HG03045 (cell line): Measurements from ENCODE around the gene CST2.
"Not testable (repeated sequence)": the region's sequence is repeated elsewhere in the genome, so short reads cannot be mapped to it uniquely, and the experiment has no call there.

Experiments
- ATAC-seq: cut with Tn5 transposase; IDR thresholded peaks from one replicate; pipeline ENCODE4 v1.9.1; 2021; ENCODE audit warnings: mild to moderate bottlenecking, moderate library complexity; ENCODE audit not compliant: unreplicated experiment

Gene CST2, protein sequence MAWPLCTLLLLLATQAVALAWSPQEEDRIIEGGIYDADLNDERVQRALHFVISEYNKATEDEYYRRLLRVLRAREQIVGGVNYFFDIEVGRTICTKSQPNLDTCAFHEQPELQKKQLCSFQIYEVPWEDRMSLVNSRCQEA

DNA sequence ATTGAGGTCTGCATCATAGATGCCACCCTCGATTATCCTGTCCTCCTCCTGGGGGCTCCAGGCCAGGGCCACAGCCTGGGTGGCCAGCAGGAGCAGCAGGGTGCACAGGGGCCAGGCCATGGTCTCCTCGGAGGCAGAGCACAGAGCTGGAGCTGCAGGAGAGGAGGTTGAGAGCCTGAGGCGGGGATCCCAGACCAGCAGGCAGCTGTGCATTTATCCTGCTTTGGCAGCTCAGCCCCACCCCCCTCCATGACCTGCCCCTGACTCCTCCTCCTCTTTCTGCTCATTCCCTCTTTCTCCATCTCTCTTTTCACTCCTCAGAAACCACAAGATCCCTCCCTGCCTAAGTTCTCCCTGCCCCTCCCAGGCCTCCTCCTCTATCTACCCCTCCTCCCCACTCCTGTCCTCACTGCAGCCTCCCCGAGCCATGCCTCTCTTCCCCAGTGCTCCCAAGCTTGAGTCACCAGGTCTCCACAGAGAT, at the start of gene CST2:
CST2 (minus strand) TSS at position 189 of the 481 bp plus-strand sequence; CDS start at position 120, 69 bp downstream.
- ATAC-seq = no peak

DNA sequence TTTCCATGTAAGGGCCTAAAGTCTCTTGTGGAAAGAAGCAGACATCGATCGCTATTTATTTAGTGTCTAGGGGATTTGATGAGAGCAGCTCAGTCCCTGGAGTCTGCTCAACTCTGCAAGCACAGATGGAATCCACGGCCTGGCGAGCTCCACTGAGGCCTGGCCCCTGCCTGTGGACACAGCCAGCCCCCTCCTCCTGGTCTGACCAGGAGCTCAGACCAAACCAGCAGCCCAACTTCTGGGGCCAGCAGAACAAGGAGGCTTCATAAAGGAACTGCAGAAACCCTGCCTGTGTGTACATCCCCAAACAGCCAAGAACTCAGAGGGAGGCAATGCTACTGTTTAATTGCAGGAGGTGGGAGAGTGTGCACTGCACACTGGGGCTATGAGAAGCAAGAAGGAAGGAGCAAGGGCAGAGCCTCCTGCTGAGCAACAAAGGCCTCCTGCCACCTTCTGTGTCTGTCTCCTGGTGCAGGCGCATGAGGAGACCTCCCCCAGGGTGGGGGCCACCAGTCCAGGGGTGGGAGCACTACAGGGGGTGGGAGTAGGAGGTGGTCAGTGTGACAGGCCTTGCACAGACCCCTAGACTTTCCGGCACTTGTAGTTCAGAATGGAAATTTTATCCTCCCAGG, 49.2 kb upstream of the CST2 start:
- no peak for ATAC-seq

DNA sequence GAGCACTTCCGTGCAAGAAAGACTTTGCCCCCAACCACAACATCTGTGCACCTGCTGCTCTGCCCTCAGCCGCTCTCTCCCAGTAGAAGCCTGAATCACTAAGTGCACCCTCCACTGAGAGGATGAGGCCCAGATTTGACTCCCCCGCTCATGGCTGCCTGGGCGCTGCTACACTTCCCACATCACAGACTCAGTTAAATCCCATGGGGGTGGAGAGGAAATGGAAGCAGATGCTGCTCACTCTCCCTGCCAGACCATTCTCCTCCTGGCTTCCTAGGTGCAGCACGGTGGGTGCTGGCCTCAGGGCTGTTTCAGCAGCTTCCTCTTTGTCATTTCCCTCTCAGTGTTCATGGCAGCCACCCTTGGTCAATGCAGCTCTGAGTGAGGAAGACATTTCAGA, 48.2 kb upstream of the CST2 start:
- ATAC-seq = no peak

DNA sequence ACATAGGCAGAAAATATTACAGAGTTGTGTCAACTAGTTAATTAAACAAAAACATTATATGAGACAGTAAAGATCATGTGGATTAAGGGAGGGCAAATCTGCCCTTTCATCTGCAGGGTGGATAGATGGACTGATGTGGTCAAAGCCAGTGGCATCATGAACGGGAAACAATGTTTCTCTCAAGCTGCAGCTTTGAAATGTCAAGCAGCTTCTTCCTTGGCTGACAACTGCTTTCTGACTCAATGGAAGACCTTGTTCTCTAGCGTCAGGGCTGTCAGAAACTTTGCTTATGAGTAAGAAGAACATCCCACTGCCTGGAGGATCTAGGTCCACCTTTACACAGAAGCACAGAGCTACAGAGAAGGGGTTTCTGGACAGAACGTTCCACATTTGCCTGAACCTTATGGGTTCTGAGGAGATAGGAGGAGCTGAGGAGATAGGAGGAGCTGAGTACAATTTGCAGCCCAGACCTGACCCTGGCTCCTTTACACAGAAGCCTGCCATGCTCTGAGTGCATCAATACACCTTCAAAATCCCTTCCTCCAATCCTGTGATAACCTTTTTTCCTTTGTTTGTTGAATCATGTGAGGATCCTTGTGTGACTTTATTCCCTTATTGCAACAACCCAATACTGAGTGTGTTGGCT, 47.0 kb upstream of the CST2 start:
- no peak for ATAC-seq

DNA sequence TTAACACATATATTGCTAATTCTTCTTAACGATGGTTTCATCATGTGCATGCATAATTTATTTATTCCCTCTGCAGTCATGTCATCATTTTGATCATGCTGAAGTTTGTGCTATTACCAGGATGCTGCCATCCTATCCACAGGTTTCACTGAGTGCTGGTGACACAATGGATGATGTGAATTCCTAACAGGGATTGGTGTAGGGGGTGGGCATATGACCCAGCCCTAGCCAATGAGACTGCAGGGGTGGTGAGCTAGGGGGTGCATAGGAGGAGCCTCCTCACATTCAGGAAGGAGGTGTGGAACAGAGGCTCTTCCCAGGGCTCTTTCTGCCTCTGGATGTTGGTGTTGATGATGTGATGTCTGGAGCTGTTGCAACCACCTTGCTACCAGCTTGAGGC, 45.5 kb upstream of the CST2 start:
- no peak for ATAC-seq

DNA sequence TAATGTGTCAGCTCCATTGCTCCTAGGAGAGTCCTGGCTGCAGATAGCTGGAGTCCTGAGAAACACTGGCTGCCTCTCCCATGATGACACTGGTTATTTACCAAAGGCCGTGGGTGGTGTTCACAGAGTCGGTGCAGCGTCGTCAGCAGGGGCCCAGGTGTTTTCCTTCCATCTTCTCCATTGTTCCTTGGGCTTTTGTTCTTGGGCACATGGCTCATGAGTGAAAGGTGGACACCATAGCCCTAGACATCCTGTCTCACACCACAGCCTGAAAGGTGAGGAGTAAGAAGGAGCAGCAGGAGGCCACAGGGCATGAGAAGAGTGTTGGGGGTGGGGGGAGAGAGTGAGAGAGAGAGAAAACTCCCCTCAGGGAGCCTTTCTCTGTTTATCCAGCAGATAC, 43.9 kb upstream of the CST2 start:
- no peak for ATAC-seq

DNA sequence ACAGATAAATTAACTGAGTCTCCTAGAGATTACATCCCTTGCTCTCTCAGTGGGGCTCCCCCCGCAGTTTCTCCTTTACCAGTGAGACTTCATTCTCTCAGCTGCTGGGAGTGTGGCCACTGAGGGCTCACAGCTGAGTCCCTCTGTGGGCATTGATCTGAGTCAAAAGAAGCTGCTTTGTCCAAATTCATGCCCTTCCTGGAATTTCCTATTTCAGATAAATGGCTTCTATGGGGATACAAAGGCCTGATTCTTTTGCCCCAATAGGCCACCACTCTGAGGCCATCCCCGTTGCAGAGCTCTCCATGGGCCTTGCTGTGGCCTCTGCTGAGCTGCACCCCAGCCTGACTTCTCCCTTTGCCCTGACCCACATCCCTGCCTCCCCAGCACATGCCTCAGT, 43.0 kb upstream of the CST2 start:
- no peak for ATAC-seq

DNA sequence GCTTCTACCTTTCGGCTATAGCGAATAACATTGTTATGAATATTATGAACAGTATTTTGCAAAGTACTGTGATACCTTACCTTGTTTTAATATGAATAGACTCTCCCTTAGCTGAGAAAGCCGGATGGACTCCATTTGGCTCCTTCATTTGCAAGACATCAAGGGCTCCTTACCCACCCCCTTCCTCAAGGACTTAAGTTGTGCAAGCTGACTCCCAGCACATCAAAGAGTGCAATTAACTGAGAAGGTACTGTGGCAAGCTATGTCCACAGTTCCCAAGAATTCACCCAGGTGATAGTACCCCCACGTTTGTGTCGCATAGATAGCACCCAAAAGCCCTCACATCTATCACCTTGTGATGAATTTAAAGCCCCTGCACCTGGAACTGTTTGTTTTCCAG, 41.8 kb upstream of the CST2 start:
- ATAC-seq = no peak

DNA sequence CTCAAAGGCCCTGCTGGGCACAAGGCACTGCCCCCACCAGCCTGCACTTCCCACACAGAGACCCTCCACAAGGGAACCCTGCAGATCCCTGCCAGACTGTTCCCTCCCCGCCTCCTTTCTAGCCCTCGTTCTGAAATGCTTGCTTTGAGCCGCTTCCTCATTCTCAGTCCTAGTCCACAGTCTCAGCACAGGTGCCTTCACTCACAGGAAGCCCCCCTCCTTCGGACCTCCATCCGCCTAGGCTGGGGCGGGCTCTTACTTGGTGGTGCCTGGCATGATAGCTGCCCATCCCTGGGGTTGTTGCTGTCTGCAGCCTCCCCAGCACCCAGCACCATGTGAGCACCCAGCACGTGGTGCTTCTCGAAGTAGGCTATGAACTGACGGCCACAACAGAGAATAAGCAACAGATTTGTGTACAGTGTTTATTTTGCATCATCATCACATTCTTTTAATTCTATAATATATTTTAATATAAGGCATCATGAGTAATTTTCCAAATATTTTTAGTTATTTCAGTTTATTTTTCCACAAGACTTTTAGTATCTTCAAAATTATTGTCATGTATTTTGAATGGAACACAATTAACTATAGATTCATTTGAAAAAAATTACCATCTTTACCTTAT, 40.7 kb upstream of the CST2 start:
- ATAC-seq = no peak

DNA sequence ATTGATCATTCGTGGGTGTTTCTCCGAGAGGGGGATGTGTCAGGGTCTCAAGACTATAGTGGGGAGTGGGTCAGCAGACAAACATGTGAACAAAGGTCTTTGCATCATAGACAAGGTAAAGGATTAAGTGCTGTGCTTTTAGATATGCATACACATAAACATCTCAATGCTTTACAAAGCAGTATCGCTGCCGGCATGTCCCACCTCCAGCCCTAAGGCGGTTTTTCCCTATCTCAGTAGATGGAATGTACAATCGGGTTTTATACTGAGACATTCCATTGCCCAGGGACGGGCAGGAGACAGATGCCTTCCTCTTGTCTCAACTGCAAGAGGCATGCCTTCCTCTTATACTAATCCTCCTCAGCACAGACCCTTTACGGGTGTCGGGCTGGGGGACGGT, 34.2 kb upstream of the CST2 start:
- ATAC-seq = not testable (repeated sequence)

DNA sequence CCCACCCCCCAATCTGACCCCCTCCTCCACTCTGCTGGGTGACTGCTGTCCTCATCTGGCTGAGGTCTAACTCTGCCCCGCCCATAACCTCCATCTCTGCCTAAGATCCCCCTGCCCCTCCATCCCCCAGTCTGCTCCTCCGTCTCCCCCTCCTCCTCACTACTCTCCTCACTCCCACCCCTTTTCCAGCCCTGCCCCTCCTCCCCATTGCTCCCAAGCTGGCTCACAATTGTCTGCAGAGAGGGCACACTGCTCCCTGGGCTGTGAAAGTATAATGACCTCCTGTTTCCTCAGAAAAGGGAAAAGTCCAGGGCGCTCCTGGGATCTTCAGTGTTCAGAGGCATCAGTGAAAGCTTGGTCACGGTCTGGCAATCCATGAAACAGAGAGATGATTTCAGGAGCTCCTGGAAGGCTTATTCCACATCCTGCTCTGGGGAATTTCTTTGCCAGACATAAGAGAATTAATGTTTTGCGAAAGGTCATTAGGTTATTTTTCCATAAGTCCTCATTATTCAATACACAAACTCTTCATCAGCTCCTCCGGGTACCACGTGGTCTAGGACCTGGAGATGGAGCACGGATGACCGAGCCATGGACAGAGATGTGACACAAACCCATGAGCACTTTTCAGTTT, 31.6 kb upstream of the CST2 start:
- ATAC-seq = no peak

DNA sequence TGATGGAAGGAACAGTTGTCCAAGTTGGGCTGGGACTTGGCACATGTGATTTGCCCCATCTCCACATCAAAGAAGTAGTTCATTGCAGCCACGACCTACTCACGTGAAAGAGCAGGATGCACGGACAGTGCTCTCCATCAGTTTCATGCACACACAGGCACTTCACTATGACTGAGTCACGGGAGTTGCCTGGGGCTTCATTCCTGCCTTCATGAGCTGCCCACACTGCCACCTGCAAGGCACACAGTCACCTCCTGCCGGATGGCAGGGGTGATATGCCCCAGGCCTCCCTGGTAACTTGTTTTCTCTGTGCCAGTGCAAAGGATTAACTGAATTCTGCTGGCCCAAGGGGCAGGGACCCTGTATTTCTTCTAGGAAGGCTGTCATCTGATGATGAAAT, 30.2 kb upstream of the CST2 start:
- no peak for ATAC-seq

DNA sequence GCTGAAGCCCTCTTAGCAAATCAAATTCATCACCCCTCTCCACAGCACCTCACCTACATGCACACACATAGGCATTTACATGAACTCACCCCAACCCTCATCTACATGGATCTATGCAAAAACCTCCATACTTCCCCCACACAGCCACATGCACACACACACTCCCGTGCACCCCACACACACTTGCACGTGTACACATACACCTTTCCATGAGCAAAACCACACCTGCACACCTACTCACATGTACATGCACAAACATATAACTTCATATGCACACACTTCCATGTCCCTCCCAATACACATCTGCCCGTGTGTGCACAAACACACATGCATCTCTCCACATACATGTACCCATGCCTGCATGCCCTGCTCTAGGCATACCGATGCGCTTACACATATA, 29.7 kb upstream of the CST2 start:
- ATAC-seq = no peak

DNA sequence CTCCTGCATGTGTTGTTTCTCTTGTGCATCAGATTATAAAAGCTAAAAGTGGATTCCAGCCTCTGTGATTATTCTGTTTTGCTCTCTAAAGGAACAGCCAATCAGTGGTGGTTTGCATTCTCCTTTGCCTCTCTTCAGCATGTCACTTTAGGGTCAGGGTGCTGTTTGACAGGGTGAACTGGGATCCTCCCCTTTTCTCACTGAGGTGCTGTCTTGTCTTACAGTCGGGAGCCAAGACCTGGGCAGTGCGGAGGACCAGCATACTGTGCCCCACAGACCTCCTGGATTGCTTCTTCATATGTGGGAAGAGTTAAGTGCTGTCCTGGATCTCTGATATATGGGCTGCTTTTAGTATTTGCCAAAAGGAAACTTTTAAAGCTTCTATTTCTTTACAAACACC, 15.2 kb upstream of the CST2 start:
- no peak for ATAC-seq

DNA sequence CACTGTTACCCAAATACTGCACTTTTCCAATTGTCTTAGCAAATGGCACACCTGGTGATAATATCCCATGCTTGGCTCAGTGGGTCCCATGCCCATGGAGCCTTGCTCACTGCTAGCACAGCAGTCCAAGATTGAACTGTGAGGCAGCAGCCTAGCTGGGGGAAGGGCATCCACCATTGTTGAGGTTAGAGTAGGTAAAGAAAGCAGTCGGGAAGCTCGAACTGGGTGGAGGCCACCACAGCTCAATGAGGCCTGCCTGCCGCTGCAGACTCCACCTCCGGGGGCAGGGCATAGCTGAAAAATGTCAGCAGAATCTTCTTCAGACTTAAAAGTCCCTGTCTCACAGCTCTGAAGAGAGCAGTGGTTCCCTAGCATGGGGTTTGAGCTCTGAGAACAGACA, 9.2 kb upstream of the CST2 start:
- ATAC-seq = no peak

DNA sequence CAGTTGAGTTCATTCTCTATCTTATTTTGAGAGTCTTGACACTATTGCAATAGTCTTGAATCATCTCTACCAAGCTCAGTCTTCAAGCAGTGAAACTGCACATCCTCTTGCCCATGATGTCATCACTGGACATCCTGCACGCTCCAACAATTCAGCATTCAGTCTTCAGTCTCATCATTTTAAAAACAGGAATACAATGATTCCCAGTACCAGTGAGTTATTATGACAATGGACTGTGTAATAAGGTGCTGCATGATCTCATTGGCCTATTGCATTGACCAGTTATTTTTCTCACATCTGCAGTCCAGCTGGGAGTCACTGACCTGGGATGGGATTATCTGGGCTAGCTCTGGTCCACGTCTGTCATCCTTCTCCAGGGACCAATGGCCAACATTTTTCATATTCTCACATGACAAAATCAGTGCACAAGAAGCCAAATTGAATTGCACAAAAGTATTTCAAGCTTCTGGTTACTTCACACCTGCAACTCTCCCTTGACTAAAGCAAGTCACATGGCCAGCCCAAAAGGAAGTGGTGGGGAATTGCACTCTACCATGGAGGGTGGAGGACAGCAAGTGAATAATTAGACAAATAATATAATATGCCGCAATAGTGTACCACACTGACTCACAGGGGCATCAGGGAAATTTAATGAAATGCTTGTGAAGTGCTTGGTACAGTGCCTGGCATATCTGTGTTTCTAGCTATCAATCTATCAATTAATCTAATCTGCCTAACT, 6.4 kb upstream of the CST2 start:
- no peak for ATAC-seq

DNA sequence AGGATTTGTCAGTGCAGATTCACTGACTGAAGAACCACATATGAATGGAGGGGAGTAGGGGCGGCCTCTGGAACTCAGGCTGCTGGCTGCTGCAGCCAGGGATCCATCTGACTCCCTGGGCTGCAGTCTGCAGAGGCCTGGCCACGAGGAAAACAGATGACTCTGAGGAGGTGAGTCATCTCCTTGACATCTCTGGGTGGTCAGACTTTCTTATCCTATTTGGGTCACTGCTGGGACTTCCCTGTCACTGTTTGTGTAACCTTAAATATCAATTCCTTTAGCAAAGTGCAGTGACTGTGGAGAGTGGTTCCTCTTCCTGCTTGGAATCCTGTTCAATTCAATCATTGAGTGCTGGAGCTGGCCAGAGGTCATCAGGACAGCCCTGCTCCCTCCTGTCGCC, 5.4 kb upstream of the CST2 start:
- not testable (repeated sequence) for ATAC-seq

DNA sequence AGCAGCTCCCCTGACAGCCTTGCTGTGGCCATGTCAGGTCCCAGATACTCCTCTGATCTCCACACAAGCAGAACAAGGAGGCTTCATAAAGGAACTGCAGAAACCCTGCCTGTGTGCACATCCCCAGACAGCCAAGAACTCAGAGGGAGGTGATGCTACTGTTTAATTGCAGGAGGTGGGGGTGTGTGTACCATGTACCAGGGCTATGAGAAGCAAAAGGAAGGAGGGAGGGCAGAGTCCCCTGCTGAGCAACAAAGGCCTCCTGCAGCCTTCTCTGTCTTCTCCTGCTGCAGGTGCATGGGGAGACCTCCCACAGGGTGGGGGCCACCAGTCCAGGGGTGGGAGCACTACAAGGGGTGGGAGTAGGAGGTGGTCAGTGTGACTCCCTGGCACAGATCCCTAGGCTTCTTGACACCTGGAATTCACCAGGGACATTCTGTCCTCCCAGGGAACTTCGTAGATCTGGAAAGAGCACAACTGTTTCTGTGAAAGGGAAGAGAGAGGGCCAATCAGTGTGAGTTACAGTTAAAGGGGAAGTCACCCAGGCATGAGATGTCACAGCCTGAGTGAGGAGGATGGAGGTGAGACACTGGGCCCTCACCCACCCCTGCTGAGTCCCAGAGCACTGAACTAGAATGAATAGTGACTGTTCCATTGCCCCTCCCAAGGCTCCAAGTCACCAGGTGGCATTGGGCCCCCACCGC, 2.8 kb downstream of the CST2 start:
- ATAC-seq = no peak

DNA sequence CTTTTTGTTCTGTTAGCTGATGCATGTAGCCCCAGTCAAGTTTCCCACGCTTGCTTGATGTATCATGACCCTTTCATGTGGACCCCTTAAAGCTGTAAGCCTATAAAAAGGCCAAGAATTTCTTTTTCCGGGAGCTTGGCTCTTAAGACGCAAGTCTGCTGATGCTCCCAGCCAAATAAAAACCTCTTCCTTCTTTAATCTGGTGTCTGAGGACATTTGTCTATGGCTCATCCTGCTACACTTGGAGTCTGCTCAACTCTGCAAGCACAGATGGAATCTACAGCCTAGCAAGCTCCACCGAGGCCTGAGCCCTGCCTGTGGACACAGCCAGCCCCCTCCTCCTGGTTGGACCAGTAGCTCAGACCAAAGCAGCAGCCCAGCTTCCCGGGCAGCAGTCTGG, 3.4 kb downstream of the CST2 start:
- no peak for ATAC-seq

DNA sequence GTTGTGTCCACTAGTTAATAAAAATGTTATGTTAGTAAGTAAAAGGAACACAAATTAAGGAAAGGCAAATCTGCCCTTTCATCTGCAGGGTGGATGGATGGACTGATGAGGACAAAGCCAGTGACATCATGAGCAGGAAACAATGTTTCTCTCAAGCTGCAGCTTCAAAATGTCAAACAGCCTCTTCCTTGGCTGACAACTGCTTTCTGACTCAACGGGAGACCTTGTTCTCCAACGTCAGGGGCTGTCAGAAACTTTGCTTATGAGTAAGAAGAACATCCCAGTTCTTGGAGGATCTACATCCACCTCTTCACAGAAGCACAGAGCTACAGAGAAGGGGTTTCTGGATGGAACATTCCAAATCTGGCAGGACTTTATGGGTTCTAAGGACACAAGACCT, 6.0 kb downstream of the CST2 start:
- ATAC-seq = no peak
